Nucleus accumbens (tissue), 56 donors: ENCODE measurements around the gene GATM.
"Not testable (repeated sequence)": the region's sequence is repeated elsewhere in the genome, so short reads cannot be mapped to it uniquely, and the experiment has no call there.

Experiments
- DNase-seq, 56 donors: peaks; one replicate each; lab custom pipeline; 2025; lab: John Stamatoyannopoulos, UW

Gene GATM

DNA sequence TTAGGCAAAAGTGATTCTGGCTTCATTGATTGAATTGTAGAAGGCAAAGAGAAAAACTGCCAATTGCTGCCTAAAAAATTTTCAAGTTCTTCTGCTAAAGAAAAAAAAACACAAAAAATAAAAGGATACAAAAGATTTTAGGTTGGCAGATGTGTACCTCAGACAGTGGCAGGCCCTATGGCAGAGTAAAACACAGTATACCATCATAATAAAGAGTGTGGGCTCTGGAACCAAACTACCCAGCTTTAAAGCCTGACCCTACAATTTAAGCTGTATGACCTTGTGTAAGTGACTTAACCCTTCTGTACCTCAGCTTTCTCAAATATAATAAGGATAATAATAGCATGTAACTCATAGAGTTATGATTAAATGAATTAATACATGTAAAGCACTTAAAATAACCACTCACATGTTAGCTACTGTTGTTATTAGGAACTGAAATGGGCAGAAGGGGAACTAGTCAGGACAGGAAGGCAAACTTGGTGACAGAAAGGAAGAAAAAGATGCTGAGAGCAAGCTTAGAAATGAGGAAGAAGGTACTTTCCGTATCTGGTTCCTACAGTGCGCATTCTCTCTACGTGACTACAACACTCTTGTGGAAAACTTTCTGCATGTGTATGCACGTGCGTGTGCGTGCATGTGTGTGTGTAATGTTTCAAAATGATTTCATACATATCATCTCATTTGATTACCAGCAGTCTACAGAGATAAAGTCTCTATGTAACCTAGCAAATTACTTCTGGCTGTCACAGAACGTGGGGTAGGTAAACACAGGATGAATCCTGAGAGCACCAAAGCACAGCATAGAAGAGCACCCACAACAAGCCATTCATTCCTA lies 13.6 kb upstream of the GATM start:
- no peak for DNase-seq

DNA sequence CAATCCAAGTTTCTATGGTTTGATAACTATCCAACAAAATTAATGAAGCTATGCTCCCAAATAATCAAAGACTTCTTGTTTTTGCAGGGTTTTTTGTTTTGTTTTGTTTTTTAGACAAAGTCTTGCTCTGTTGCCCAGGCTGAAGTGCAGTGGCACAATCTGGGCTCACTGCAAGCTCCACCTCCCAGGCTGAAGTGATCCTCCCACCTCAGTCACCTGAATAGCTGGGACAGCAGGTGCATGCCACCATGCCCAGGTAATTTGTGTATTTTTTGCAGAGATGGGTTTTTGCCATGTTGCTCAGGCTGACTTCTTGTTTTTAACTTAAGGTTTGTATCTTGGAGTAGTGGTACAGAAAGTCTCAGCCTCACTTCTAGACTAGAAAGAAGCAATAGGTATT lies 11.0 kb upstream of the GATM start:
- no peak for DNase-seq

DNA sequence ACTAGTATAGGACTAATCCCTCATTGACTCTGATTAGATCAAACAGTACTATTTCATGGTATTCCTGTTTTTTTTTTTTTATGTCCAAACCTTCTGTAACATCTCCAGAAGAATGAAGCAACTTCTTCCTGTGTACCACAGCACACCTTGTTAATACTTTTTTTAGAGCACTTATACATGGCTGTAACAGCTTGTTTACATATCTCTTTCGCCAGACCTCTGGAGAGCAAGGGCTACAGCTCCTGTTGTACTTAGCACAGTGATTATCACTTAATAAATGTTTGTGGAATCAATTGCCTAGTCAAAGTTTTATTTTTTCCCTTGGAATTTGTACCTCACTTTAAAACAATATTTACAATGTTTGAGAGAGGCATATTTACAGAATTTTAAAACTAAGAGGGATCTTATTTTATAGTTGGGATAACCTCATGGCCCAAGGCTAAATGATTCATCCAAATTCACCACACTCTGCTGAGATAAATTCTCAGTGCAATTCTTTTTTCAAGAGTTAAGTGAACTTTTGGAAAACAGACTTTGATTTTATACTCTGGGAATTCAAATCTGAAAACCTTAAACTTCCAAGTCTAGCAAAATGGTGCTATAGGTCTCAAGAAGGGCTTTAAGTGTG lies 9.2 kb upstream of the GATM start:
- DNase-seq: no peak

DNA sequence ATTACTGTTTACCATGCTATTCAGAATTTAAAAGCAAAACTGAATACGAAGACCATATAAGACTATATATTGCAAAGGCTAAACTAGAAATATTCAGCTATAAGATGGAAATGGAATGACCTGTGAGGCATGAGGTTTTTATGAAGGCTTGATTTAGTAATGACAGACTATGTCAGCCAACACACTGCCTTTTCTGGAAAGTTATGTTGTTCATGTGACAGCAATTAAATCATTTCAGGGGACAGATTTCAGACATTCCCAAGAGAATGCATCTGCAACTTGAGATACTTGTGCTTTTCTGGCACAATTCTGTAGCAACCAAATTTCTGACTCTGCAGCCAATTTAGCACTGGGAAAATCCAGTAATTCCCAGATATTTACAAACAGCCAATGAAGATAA lies 8.6 kb upstream of the GATM start:
- no peak for DNase-seq

DNA sequence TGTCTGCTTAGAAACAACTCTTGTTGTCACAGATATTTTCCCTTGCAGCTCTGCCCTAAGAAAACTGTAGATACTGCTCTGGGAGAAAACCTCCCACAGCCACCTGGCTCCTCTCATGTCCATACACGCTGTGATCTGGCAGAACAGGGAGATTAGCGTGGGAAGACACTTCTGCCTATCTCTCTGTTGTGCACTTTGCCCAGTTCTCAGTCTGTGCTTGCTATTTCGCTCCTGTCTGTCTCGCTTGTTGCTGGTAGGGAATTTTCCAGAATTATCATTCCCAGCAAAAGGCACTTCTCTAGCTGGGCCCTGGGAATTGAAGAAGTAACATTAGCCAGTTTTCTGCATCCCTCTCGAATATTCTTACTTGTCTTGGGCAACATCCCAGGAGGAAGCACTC lies 8.1 kb upstream of the GATM start:
- DNase-seq: peak in 1 of 56 donors; percentile 26

DNA sequence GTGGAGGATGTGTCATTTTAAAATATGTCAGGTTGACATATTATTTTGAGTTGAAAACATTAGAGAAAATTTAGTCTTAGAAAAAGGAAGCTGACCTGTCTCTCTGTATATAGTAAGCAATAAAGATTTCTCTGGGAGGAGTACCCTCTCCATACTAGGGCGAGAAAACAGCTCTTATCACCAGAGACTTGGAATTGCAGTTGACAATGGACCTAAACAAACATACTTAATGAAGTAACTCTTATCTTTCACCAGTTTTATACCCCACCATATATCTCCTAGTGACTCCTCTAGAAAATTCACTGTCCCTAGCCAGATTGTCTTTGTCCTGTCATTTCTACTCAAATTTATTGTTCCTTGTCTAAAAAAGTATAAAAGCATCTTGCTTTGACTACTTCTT lies 7.2 kb upstream of the GATM start:
- DNase-seq: no peak

DNA sequence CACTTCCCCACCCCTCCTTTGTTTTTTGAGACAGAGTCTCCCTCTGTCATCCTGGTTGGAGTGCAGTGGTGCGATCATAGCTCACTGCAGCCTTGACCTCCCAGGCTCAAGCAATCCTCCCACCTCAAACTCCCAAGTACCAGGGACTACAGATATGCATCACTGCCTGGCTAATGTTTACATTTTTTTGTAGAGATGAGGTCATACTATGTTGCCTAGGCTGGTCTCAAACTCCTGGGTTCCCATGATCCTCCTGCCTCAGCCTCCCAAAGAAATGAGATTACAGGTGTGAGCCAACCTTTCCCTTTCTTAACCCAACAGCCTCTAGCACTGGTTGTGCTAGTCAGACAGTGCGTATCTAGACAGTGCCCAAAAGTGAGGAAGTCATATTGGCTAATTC lies 6.4 kb upstream of the GATM start:
- no peak for DNase-seq

DNA sequence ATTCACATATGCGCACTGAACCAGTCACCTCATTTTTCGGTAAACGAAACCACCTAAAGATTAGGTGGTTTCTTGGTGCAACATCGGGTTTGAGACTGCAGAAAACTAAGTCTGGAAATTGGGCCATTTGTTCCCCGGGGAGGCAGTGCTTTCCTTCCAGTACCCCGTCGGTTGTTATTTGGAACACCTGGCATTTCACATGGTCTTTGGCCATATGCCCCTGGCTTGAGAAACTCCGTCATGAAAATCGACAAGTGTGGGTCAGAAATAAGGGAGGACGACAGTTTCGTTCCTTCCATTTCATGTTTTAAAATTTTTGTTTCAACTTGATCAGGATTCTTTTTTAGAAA lies 544 bp upstream of the GATM start:
- DNase-seq: peak in 6 of 56 donors; percentile 25 to 61 (median 48)

DNA sequence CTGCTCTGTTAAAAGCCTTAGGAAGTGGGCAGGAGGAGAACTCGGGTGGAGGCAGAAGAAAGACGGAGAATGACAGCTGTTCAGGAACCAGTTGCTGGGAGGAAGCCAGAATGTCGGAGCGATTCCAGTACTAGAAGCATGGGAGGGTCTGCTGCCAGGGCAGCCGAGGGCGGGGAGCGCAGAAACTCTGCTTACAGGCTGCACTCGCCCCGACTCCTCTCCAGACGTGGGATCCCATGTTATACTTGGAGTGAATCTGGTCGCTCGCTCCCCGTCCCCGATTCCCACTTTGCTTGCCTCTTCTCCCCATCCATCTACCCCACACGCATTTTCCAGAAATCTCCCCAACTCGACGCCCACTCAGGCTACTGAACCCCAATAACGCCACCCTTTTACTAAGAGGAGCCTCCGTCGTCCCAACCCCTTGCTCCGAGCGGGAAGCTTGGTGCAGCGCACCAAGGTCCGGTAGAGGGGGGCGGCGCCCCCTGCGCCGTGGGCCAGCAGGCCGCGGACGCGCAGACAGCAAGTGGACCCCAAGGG lies 665 bp downstream of the GATM start:
- DNase-seq: peak in 33 of 56 donors; percentile 16 to 75 (median 55)

DNA sequence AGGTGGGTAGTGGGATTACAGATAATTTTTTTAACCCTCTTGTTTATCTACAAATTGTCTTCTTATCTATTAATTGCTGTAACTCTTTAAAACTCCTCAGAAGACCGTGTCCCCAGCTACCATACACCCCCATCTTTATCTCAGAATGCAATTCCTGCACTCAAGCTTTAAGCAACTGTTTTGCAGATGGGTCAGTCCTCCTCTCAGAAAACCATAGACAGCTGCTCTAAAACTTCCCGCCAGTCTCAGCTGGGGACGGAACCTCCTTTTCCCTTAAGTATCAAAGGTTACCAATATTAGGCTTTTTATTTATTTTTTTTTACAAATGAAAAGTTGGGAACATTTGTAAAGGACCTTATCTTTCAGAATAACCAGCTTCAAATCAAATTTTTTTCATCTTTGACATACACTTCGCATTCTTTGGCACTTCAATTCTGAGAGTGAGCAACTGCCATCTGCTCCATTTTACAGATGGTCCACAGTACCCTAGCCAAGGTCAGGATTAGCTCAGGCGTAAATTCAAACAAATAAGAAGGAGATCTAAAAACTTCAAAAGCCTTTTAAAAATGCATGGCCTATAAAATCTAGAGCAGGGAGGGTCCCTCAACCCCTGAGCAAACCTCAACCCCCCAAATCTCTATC lies 1.3 kb downstream of the GATM start:
- peak in 1 of 56 donors; percentile 1 for DNase-seq

DNA sequence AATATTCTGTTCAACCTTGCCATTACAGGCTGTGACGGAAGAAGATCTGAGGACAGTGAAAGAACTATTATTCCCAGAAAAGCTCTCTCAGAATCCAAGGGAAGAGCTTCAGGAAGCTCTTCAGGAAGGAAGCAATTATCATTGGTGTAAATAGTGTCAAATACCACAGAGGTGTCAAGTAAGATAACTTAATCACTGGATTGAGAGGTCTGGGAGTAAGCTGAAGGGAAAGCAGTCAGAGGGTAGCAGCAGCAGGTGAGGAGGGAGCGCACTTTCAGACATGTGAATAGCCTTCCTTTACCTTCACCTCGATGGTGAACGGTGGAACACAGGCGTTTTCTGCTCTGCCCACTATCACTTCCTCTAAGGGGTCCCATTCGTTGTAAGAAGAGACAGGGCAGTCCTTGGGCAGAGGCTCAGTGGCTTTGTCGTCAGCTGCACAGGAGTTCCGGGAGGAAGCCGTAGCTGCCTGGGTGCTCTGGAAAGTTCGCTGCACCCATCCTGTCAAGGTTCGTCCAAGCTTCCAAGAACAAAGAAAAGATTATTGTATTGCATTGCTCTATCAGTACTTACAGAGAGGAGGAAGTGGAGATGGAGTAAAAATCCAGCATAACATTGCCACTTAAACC lies 1.9 kb downstream of the GATM start:
- peak in 21 of 56 donors; percentile 3 to 62 (median 26) for DNase-seq

DNA sequence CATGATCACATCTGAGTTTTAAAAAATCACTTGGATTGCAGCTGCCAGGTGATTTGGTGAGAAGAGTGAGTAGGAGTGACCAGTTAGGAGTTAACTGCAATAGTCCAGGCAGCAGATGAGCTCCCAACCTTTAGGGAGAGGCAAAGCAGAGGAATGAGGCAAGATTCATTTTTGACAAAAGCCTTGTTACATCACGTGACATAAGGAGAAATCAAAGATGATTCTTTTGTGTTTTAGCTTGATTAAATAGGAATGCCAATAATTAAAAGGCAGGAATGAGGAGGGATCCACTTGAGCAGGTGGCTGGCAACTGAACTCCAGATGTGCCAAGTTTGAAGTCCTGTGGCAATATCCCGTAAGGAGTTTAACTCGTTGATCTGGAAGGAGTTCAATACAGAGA lies 2.5 kb downstream of the GATM start:
- peak in 1 of 56 donors; percentile 29 for DNase-seq

DNA sequence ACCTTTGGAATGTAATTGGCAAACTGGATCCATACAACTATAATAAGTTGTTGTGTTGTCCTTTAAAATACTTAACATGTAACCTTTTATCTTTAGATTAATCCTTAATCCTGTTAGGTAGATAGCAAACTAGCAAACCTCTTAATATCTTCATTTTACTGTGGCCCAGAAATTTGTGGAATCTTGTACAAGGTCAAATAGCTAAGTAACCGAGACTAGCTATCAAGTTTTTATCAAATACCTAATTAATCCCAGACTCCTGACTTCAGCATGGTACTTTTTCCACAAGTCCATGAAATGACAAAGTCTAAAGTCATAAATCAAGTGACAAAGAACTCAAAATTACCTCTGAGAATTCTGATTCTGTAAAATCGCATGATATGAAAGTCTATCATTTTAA lies 4.4 kb downstream of the GATM start:
- DNase-seq: no peak

DNA sequence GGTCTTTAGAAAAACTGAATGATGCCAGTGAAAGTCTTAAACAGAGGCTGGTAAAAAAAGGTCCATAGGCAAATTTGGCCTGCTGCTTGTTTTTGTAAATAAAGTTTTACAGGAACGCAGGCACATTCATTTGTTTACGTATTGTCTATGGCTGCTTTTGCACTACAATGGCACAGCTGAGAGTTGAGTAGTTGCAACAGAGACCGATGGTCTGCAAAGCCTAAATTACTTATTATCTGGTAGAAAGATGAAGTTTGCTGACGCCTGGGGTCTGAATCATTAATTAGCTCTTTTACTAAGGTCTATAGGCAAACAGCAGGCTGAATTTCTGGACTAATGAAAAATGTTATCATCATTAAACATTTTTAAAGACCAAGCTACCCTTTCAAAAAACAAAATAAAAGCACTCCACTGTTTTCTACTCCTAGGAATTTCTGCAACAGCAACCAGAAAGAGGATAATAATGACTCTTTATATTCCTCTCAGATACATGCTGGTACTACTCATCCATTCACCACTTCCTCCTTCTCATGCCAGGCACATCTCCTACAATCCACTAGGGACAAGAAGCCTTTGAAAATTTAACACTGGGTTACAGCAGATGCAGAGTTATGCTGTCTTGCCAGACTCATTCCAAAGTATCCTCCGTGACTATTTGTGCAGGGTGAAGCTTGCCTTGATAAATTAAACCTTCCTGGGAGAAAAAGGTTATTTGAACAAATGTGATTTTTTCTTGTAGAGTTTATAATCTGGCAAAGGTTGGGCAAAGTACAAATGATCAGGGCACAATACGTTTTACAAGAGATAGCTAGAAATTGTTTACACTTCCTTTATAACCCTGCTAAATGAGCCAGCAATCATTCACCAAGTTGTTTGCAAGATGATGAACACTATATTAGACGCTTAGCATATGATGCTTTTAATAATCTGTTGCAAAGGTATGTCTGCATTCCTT lies 6.0 kb downstream of the GATM start:
- peak in 42 of 56 donors; percentile 5 to 88 (median 51) for DNase-seq

DNA sequence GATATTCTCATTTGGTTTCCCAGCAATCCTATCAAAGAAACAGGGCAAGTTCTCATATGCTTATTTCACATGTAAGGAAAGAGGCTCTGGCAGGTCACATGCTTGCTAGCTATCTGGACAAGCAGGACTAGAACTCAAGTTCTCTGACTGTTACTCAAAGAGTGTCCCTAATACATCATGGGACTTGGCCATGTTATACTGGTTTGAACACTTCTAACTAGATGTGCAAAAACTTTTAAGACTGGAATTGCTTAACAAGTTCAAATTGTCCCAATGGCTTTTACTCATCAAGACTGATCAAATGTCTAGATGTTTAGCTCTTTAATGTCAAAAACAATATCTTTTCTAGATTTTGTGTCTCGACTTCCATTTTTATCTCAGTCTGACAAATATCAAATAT lies 6.8 kb downstream of the GATM start:
- no peak for DNase-seq

DNA sequence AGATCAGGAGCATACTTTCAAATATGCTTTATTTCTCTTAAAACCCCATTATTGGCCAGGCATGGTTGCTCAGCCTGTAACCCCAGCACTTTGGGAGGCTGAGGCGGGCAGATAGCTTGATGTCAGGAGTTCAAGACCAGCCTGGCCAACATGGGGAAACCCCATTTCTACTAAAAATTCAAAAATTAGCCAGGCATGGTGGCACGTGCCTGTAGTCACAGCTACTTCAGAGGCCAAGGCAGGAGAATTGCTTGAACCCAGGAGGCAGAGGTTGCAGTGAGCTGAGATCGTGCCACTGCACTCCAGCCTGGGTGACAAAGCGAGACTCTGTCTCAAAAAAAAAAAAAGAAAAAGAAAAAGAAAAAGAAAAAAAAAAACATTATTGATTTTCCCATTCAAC lies 8.3 kb downstream of the GATM start:
- not testable (repeated sequence) for DNase-seq

DNA sequence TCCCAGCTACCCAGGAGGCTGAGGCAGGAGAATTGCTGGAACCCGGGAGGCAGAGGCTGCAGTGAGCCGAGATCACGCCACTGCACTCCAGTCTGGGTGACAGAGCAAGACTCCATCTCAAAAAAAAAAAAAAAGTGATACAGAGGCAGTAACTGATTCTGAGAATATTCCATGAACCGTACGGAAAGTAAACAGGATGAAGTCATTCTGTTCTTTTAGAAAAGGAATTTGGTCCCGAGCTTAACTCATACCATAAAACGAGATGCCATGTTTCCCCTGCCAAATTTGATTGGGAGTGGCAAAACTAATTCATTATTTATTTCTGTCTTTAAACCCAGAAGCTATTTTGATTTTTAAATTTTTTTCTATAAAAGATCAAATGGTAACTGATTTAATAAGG lies 11.1 kb downstream of the GATM start:
- not testable (repeated sequence) for DNase-seq

DNA sequence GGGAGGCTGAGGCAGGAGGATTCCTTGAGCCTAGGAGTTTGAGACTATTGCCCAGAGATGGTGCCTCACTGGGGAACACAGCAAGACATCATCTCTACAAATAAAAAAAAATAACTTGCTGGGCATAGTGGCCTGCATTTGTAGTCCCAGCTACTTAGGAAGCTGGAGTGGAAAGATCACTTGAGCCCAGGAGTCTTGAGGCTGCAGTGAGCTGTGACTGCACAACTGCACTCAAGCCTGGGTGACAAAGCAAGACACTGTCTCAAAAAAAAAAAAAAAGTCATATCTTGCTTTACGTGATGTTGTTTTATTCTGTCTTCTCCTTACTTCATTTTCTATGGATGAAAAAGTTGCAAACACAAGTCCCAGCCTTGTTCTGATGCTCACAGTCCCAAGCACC lies 14.1 kb downstream of the GATM start:
- no peak for DNase-seq

DNA sequence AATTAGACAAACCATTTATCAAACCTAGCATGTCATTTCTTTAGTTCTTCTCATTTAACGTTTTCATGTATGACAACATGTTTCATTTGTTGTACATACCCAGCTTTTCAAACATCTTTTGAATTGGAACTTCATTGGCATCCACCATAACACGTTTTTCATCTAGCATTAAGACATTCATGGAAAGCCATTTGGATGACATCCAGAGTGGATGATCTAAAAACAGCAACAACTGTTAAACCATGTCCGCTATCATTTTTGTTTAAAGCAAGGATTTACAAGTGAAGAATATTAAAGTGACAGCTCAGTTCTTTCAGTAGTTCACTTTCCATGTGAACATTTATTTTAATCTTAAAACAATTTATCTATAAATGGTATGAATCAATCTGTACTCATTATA lies 14.5 kb downstream of the GATM start:
- DNase-seq: no peak

DNA sequence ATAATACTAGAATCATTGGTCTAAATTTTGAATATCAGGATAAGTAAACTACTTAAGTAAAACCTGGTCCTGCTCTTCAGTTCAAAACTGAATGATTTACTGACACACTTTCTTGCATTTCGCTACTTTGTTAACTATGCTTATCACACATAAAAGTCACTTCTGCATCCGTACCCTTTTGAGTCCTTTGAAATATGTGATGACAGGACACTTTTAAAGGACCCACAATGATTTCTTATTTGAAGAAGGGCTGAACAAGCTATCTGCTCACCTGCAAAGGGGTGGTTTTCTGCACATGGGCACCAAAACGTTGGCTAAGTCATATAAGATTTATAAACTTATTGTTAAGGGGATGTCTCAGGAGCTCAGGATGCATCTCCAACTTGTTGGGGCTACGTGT lies 15.0 kb downstream of the GATM start:
- DNase-seq: no peak
